Kidney (tissue), 14 donors: ENCODE data around the gene IL10RA. TPM values are rescaled to one million over a fixed set of nuclear protein-coding genes. Genes with fewer than 3 reads are reported as not detected.

Experiments
- DNase-seq, 5 donors: peaks; one replicate each; pipeline ENCODE4 v3.0.0-alpha.2; 2013 to 2020
- FAIRE-seq: peaks from 2 replicates; lab custom pipeline; 2012; peaks lifted over from hg19 to GRCh38; lab: Jason Lieb, UNC
- H3K27ac ChIP-seq, 2 donors: one replicate each; pipeline ENCODE4 v1.7.0; 2013; ENCODE audit warnings: low read depth in 2 of 2, low read length in 2 of 2, inconsistent platforms in 1 of 2
- H3K27me3 ChIP-seq: one replicate; pipeline ENCODE4 v1.7.1; 2013; ENCODE audit warnings: low read length, inconsistent platforms; ENCODE audit not compliant: control insufficient read depth, insufficient read depth
- H3K36me3 ChIP-seq, 3 donors: one replicate each; pipeline versions ENCODE4 v1.7.0 to v1.7.1; 2013; ENCODE audit warnings: low read length in 3 of 3, control low read depth in 1 of 3, inconsistent platforms in 1 of 3; ENCODE audit not compliant: insufficient read depth in 3 of 3, control insufficient read depth in 2 of 3
- H3K4me1 ChIP-seq, 3 donors: one replicate each; pipeline versions ENCODE4 v1.7.0 to v1.7.1; 2013; ENCODE audit warnings: low read length in 3 of 3, inconsistent platforms in 1 of 3, low read depth in 1 of 3; ENCODE audit not compliant: control insufficient read depth in 2 of 3, insufficient read depth in 2 of 3
- H3K4me3 ChIP-seq, 3 donors: one replicate each; pipeline versions ENCODE4 v1.7.0 to v1.8.1; 2013; ENCODE audit warnings: low read length in 3 of 3, control low read depth in 1 of 3, inconsistent platforms in 1 of 3
- H3K9ac ChIP-seq, 3 donors: one replicate each; pipeline versions ENCODE4 v1.7.0 to v1.7.1; 2013; ENCODE audit warnings: low read length in 3 of 3, control low read depth in 1 of 3, inconsistent platforms in 1 of 3
- H3K9me3 ChIP-seq, 3 donors: one replicate each; pipeline versions ENCODE4 v1.7.0 to v1.7.1; 2013; ENCODE audit warnings: low read length in 3 of 3, control low read depth in 1 of 3, inconsistent platforms in 1 of 3; ENCODE audit not compliant: control insufficient read depth in 2 of 3, insufficient read depth in 1 of 3
- intact Hi-C: fragments of 100-400 bp; cut with DNase I; formaldehyde crosslinking; loops from one replicate; pipeline ENCODE4 v1.11.1; 2022
- polyA plus RNA-seq: library from polyadenylated mRNA; stranded (reverse); fragments of 350-450 nt; fragmentation: Illumina TruSeq; extraction: RNeasy Lipid Tissue Mini Kit (QIAGEN cat#74804); gene quantifications from one replicate; pipeline ENCODE4 v1.2.3, GENCODE V29; 2014; ENCODE audit warnings: low read depth, low replicate concordance; ENCODE audit not compliant: insufficient read depth
- total RNA-seq: library from RNA; stranded (reverse); fragmentation: NEBNext Ultra II Directional; extraction: Animal tissue kit (Norgen Biotek cat#: 25700); gene quantifications from one replicate; pipeline ENCODE4 v1.2.1, GENCODE V29; 2021
- TF ChIP-seq, protein P1 (sequence below): IDR thresholded peaks from 3 replicates; pipeline ENCODE4 v1.5.1; 2012; ENCODE audit warnings: mild to moderate bottlenecking, moderate library complexity, borderline replicate concordance; ENCODE audit not compliant: insufficient read depth; ENCODE audit errors: extremely low read depth
- donor health status: control.
- donor health status: control.
- donor health status: control.
- donor health status: control.
- donor health status: control.
- donor health status: DM: yes; HTN: yes; CAD: no.
- donor health status: Normal renal cell carcinoma (clear cell type).

Gene IL10RA
- total and polyA plus RNA-seq, 2 donors from 2014 or later: 1.8 to 37.2 TPM

DNA sequence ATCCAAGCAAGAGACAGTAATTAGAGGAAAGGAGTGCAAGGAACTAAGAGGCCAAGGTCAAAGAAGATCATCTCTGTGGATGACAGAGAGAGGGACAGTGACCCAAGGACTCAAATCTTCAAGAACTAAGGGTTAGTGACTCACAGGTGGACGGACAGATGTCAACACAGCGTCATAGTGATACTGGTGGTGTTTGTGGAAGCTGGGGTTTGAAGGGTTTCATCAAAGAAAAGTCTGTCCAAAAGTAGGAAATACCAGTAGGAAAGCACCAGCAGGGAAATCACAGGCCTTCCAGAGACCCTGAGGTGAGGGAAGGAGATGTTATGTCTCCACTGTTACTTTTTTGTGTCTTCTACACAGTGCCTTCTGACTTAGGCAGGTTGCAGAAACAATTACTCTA is 32.2 kb downstream of the IL10RA start:
- TF ChIP-seq, protein P1, sequence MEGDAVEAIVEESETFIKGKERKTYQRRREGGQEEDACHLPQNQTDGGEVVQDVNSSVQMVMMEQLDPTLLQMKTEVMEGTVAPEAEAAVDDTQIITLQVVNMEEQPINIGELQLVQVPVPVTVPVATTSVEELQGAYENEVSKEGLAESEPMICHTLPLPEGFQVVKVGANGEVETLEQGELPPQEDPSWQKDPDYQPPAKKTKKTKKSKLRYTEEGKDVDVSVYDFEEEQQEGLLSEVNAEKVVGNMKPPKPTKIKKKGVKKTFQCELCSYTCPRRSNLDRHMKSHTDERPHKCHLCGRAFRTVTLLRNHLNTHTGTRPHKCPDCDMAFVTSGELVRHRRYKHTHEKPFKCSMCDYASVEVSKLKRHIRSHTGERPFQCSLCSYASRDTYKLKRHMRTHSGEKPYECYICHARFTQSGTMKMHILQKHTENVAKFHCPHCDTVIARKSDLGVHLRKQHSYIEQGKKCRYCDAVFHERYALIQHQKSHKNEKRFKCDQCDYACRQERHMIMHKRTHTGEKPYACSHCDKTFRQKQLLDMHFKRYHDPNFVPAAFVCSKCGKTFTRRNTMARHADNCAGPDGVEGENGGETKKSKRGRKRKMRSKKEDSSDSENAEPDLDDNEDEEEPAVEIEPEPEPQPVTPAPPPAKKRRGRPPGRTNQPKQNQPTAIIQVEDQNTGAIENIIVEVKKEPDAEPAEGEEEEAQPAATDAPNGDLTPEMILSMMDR: no peak
- Histone ChIP-seq H3K4me1 (no peaks in the 10 kb centered on the region), H3K9ac (no peak overlapping the region), H3K27ac (no peak overlapping the region), H3K27me3 (no peaks in the 10 kb centered on the region), H3K36me3 (no peaks in the 10 kb centered on the region), H3K4me3 (no peak overlapping the region), H3K9me3 (peaks cover 0 to 3% (median 0%) of the 10 kb centered on the region in 3 donors)
- intact Hi-C loops: no loop called here
- DNase-seq (no peak), FAIRE-seq (no peak)

- Histone ChIP-seq H3K9ac (no peak overlapping the region), H3K4me1 (no peaks in the 10 kb centered on the region), H3K9me3 (peaks cover 0 to 3% (median 2%) of the 10 kb centered on the region in 3 donors), H3K36me3 (no peaks in the 10 kb centered on the region), H3K27me3 (no peaks in the 10 kb centered on the region), H3K4me3 (no peak overlapping the region), H3K27ac (no peak overlapping the region)
- DNase-seq (no peak), FAIRE-seq (peak; percentile 75)
- intact Hi-C loops: no loop called here
- TF ChIP-seq, protein P1: no peak
Measured at GRCh38 chr11:118021146-118021545, 35.0 kb downstream of the IL10RA start.

GRCh38 chr11:118027694-118028093 is 41.5 kb downstream of the IL10RA start:
- no peak for DNase-seq
- Histone ChIP-seq H3K9ac (no peak overlapping the region), H3K4me3 (no peak overlapping the region), H3K36me3 (no peaks in the 10 kb centered on the region), H3K27me3 (no peaks in the 10 kb centered on the region), H3K4me1 (no peaks in the 10 kb centered on the region), H3K9me3 (peaks cover 0 to 2% (median 0%) of the 10 kb centered on the region in 3 donors), H3K27ac (no peak overlapping the region)
- intact Hi-C loops: no loop called here
- TF ChIP-seq, protein P1: no peak
- FAIRE-seq: no peak

DNA sequence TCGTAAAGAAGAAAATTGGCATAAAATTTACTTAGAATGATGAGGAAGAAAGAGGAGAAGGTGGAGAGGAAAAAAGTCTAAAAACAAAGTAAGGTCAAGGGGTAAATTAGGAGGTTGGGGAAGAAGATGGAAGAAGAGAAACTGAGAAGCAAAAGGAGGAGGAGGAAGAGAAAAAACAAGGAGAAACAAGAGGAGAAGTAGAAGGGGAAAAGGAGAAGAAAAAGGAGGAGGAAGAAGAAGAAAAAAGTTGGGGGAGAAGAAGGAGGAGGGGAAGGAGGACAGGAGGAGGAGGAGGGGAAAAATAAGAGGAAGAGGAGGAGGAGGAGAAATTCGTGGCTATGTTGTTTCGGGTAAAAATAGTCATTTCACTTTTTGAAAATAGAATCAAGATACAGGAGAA is 42.4 kb downstream of the IL10RA start:
- Histone ChIP-seq H3K27me3 (no peaks in the 10 kb centered on the region), H3K9me3 (peaks cover 0 to 2% (median 0%) of the 10 kb centered on the region in 3 donors), H3K36me3 (no peaks in the 10 kb centered on the region), H3K9ac (no peak overlapping the region), H3K4me1 (no peaks in the 10 kb centered on the region), H3K27ac (no peak overlapping the region), H3K4me3 (no peak overlapping the region)
- DNase-seq: no peak
- TF ChIP-seq, protein P1: no peak
- intact Hi-C loops: no loop called here
- FAIRE-seq: no peak
